Osteoblast (primary cell): ENCODE data around the gene IQCH. TPM values are rescaled to one million over a fixed set of nuclear protein-coding genes. Genes with fewer than 3 reads are reported as not detected.

Experiments used
- DNase-seq: peaks from one replicate; pipeline ENCODE4 v3.0.0; 2011; ENCODE audit warnings: low spot score, mixed read lengths; ENCODE audit not compliant: insufficient read length; ENCODE audit errors: missing footprints
- H2AFZ ChIP-seq: 2 replicates; pipeline ENCODE4 v1.6.0; 2011; ENCODE audit warnings: mild to moderate bottlenecking, low read length
- H3K27ac ChIP-seq: 2 replicates; pipeline ENCODE4 v1.5.1; 2011; ENCODE audit warnings: mild to moderate bottlenecking, low read depth, low read length, moderate library complexity
- H3K27me3 ChIP-seq: 2 replicates; pipeline ENCODE4 v1.6.0; 2012; ENCODE audit warnings: mild to moderate bottlenecking, control low read depth, inconsistent platforms, low read length, moderate library complexity; ENCODE audit not compliant: insufficient read depth
- H3K36me3 ChIP-seq: 2 replicates; pipeline ENCODE4 v1.5.1; 2011; ENCODE audit warnings: mild to moderate bottlenecking, low read length, control low read depth, moderate library complexity; ENCODE audit not compliant: insufficient read depth
- H3K4me1 ChIP-seq: 2 replicates; pipeline ENCODE4 v1.5.1; 2011; ENCODE audit warnings: mild to moderate bottlenecking, low read length, control low read depth, moderate library complexity; ENCODE audit not compliant: insufficient read depth
- H3K4me2 ChIP-seq: 2 replicates; pipeline ENCODE4 v1.6.0; 2011; ENCODE audit warnings: mild to moderate bottlenecking, low read length; ENCODE audit not compliant: insufficient read depth
- H3K4me3 ChIP-seq: fragments of 200-600 bp; sonication (generic); 3 replicates; pipeline ENCODE4 v1.5.1; 2012; ENCODE audit warnings: mild to moderate bottlenecking, low read length, inconsistent platforms; ENCODE audit not compliant: insufficient read depth
- H3K79me2 ChIP-seq: 2 replicates; pipeline ENCODE4 v1.6.0; 2012; ENCODE audit warnings: mild to moderate bottlenecking, low read length, control low read depth, inconsistent platforms; ENCODE audit not compliant: insufficient read depth
- H3K9me3 ChIP-seq: 2 replicates; pipeline ENCODE4 v1.5.1; 2011; ENCODE audit warnings: low read depth, low read length, control low read depth
- H4K20me1 ChIP-seq: 2 replicates; pipeline ENCODE4 v1.6.0; 2012; ENCODE audit warnings: mild to moderate bottlenecking, low read length, control low read depth; ENCODE audit not compliant: insufficient read depth
- CTCF ChIP-seq: IDR thresholded peaks from 2 replicates; pipeline ENCODE4 v1.5.1; 2011; ENCODE audit warnings: mild to moderate bottlenecking, low read depth, low read length, moderate library complexity; ENCODE audit errors: extremely low read depth
- total RNA-seq: library from RNA; depleted of rRNA; stranded (reverse); fragments of >200 nt; gene quantifications from 2 replicates; pipeline ENCODE4 v1.2.3, GENCODE V29; 2012

Gene IQCH
- total RNA-seq, 1 donor, result 5.8 TPM

DNA sequence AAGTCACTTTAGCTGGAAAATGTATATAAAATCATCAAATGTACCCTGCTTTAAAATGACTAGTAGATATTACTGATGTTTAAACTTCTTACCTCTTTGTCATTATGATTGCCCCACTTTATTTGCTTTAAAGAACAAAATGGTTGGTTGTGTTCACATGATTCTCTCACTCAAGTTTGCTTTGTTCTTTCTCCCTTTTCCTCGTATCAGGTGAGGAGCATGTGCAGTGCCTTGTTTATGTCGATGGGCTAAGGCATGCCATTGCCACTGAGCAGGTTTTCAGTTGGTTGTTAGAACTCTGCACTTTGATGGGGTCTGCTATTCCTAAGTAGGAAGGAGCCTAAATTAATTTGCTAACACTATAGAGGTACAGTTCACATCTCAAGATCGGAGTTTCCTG lies 293.2 kb downstream of the IQCH start:
- H3K9me3 ChIP-seq, result no peaks in the 10 kb centered on the region
- peaks cover 3% of the 10 kb centered on the region for H4K20me1 ChIP-seq
- H2AFZ ChIP-seq, result no peak overlapping the region
- H3K36me3 ChIP-seq, result no peaks in the 10 kb centered on the region
- H3K79me2 ChIP-seq, result peaks cover 10% of the 10 kb centered on the region
- DNase-seq, result peak; percentile 58
- H3K4me1 ChIP-seq, result peaks cover 24% of the 10 kb centered on the region
- no peak overlapping the region for H3K4me3 ChIP-seq
- H3K4me2 ChIP-seq, result peak overlapping the region; percentile 41
- peak overlapping the region; percentile 35 for H3K27ac ChIP-seq
- no peak for TF ChIP-seq CTCF
- H3K27me3 ChIP-seq, result no peaks in the 10 kb centered on the region

GRCh38 chr15:67548236-67548852 lies 293.8 kb downstream of the IQCH start:
- DNase-seq, result peak; percentile 84
- no peak overlapping the region for H3K4me3 ChIP-seq
- TF ChIP-seq CTCF, result no peak
- no peaks in the 10 kb centered on the region for H3K27me3 ChIP-seq
- H3K36me3 ChIP-seq, result no peaks in the 10 kb centered on the region
- peaks cover 6% of the 10 kb centered on the region for H3K79me2 ChIP-seq
- H3K9me3 ChIP-seq, result no peaks in the 10 kb centered on the region
- peaks cover 20% of the 10 kb centered on the region for H3K4me1 ChIP-seq
- H2AFZ ChIP-seq, result peak overlapping the region; percentile 56
- H3K4me2 ChIP-seq, result peak overlapping the region; percentile 41
- peak overlapping the region; percentile 35 for H3K27ac ChIP-seq
- peaks cover 3% of the 10 kb centered on the region for H4K20me1 ChIP-seq

- H3K36me3 ChIP-seq, result no peaks in the 10 kb centered on the region
- H3K4me2 ChIP-seq, result no peak overlapping the region
- TF ChIP-seq CTCF, result no peak
- H2AFZ ChIP-seq, result no peak overlapping the region
- H4K20me1 ChIP-seq, result peaks cover 3% of the 10 kb centered on the region
- H3K27ac ChIP-seq, result no peak overlapping the region
- no peaks in the 10 kb centered on the region for H3K79me2 ChIP-seq
- no peak overlapping the region for H3K4me3 ChIP-seq
- DNase-seq, result peak; percentile 70
- no peaks in the 10 kb centered on the region for H3K27me3 ChIP-seq
- no peaks in the 10 kb centered on the region for H3K9me3 ChIP-seq
- peaks cover 13% of the 10 kb centered on the region for H3K4me1 ChIP-seq
Observed at GRCh38 chr15:67548862-67549651, 294.5 kb downstream of the IQCH start.

DNA sequence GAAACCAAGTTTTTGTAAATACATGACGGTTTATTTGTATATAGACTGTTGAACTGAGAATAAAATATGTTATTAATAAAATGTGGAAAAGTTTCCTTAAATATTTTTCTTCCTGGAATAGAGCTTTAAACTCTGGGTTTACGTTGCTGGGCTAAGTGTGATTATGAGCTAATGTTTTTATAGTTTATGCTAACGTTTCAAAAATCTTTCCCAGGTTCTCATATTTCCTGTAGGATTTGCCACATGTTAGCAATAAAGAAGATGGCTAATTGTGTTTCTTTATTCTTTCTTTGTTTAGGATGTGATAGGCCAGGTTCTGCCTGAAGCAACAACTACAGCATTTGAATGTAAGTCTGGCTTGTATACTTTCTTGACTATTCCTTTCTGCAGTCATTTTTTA lies 295.1 kb downstream of the IQCH start:
- Histone ChIP-seq H3K4me2 (no peak overlapping the region), H2AFZ (no peak overlapping the region), H3K79me2 (no peaks in the 10 kb centered on the region), H3K9me3 (no peaks in the 10 kb centered on the region), H3K36me3 (no peaks in the 10 kb centered on the region), H3K4me1 (peaks cover 10% of the 10 kb centered on the region), H3K4me3 (no peak overlapping the region), H4K20me1 (peaks cover 3% of the 10 kb centered on the region), H3K27ac (no peak overlapping the region), H3K27me3 (no peaks in the 10 kb centered on the region)
- no peak for DNase-seq
- no peak for TF ChIP-seq CTCF
